Mucosa of rectum (tissue), 2 donors: ENCODE results near the gene MCUR1.
A peak's percentile ranks its signal among the peaks of the same experiment; 100 is the strongest.
"Not testable (repeated sequence)": the region's sequence is repeated elsewhere in the genome, so short reads cannot be mapped to it uniquely, and the experiment has no call there.

Experiments
- H3K27ac ChIP-seq, 2 donors: one replicate each; pipeline ENCODE4 v1.7.0; 2013; ENCODE audit warnings: inconsistent platforms in 2 of 2, low read depth in 2 of 2, low read length in 2 of 2
- H3K27me3 ChIP-seq, 2 donors: one replicate each; pipeline ENCODE4 v1.7.0; 2013; ENCODE audit warnings: low read length in 2 of 2; ENCODE audit not compliant: control insufficient read depth in 2 of 2, insufficient read depth in 2 of 2
- H3K36me3 ChIP-seq, 2 donors: one replicate each; pipeline ENCODE4 v1.7.0; 2013; ENCODE audit warnings: low read length in 2 of 2; ENCODE audit not compliant: control insufficient read depth in 2 of 2, insufficient read depth in 2 of 2
- H3K4me1 ChIP-seq, 2 donors: one replicate each; pipeline ENCODE4 v1.7.0; 2013; ENCODE audit warnings: low read length in 2 of 2, mild to moderate bottlenecking in 1 of 2; ENCODE audit not compliant: control insufficient read depth in 2 of 2, insufficient read depth in 2 of 2
- H3K4me3 ChIP-seq, 2 donors: one replicate each; pipeline ENCODE4 v1.7.0; 2013; ENCODE audit warnings: low read length in 2 of 2
- H3K9ac ChIP-seq, 2 donors: one replicate each; pipeline ENCODE4 v1.7.0; 2013; ENCODE audit warnings: low read length in 2 of 2, low read depth in 1 of 2, mild to moderate bottlenecking in 1 of 2
- H3K9me3 ChIP-seq, 2 donors: one replicate each; pipeline ENCODE4 v1.7.0; 2013; ENCODE audit warnings: low read length in 2 of 2; ENCODE audit not compliant: control insufficient read depth in 2 of 2
- donor health status: healthy.
- donor health status: Normal muscosa, but diverticular disease.

The MCUR1 gene

GRCh38 chr6:13814176-13814937 is at the start of gene MCUR1:
Gene MCUR1, minus strand, starts transcription at chr6:13814557. Its CDS starts 128 bp downstream, at chr6:13814429.
- Histone ChIP-seq H3K27ac (peak within 1 kb of the TSS; percentile 95 to 97), H3K4me1 (peaks cover 30 to 35% of the 10 kb centered on the region in 2 donors), H3K9ac (peak within 1 kb of the TSS; percentile 77 to 81), H3K9me3 (no peaks in the 10 kb centered on the region), H3K4me3 (peak within 1 kb of the TSS; percentile 78 to 86), H3K27me3 (no peaks in the 10 kb centered on the region), H3K36me3 (no peaks in the 10 kb centered on the region)

- Histone ChIP-seq H3K9me3 (no peaks in the 10 kb centered on the region), H3K9ac (no peak overlapping the region), H3K27me3 (peaks cover 0 to 7% of the 10 kb centered on the region in 2 donors), H3K4me3 (no peak overlapping the region), H3K36me3 (no peaks in the 10 kb centered on the region), H3K27ac (no peak overlapping the region), H3K4me1 (no peaks in the 10 kb centered on the region)
These were observed 49.4 kb upstream of the MCUR1 start for GRCh38 chr6:13863699-13864155.

DNA sequence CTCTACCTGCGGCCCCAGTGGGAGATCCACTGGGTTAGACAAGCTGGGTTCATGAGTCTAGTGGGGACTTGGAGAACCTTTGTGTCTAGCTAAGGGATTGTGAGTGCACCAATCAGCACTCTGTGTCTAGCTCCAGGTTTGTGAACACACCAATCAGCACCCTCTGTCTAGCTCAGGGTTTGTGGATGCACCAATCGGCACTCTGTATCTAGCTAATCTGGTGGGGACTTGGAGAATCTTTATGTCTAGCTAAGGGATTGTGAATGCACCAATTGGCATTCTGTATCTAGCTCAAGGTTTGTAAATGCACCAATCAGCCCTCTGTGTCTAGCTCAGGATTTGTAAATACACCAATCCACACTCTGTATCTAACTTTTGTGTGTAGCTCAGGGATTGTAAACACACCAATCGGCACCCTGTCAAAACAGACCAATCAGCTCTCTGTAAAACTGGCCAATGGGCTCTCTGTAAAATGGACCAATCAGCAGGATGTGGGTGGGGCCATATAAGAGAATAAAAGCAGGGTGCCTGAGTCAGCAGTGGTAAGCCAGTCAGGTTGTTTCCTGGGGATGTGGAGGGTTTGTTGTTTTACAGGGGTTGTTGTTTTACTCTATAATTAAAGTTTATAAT is 46.3 kb upstream of the MCUR1 start:
- not testable (repeated sequence) for H3K4me3 ChIP-seq, H3K36me3 ChIP-seq, H3K9ac ChIP-seq, H3K27ac ChIP-seq, H3K4me1 ChIP-seq, H3K27me3 ChIP-seq, H3K9me3 ChIP-seq

GRCh38 chr6:13859871-13860555 is 45.7 kb upstream of the MCUR1 start:
- no peaks in the 10 kb centered on the region for H3K4me1 ChIP-seq
- H3K4me3 ChIP-seq = no peak overlapping the region
- no peak overlapping the region for H3K27ac ChIP-seq
- no peaks in the 10 kb centered on the region for H3K9me3 ChIP-seq
- peaks cover 3 to 9% of the 10 kb centered on the region in 2 donors for H3K27me3 ChIP-seq
- no peaks in the 10 kb centered on the region for H3K36me3 ChIP-seq
- H3K9ac ChIP-seq = no peak overlapping the region

GRCh38 chr6:13854716-13855250 is 40.4 kb upstream of the MCUR1 start:
- Histone ChIP-seq H3K4me3 (no peak overlapping the region), H3K9ac (no peak overlapping the region), H3K4me1 (no peaks in the 10 kb centered on the region), H3K9me3 (no peaks in the 10 kb centered on the region), H3K27me3 (peaks cover 3 to 7% of the 10 kb centered on the region in 2 donors), H3K36me3 (no peaks in the 10 kb centered on the region), H3K27ac (no peak overlapping the region)

DNA sequence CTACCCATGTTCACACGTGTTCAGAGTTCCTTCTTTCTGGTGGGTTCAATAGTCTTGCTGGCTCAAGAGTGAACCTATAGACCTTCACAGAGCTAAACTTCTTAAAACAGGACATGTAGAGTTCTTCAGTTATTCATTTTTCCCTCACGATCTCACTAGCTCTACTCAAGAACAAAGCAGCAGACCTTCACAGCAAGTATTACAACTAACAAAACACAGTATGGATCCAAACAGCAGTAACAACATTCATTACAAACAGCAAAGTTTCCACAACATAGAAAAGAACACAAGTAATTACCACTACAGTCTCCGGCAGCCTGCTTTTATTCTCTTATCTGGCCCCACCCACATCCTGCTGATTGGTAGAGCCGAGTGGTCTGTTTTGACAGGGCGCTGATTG is 39.5 kb upstream of the MCUR1 start:
- Histone ChIP-seq H3K4me3 (no peak overlapping the region), H3K27me3 (peaks cover 3% of the 10 kb centered on the region in 2 donors), H3K36me3 (no peaks in the 10 kb centered on the region), H3K4me1 (no peaks in the 10 kb centered on the region), H3K9ac (no peak overlapping the region), H3K9me3 (no peaks in the 10 kb centered on the region), H3K27ac (no peak overlapping the region)

GRCh38 chr6:13851803-13852202 is 37.4 kb upstream of the MCUR1 start:
- no peak overlapping the region for H3K4me3 ChIP-seq
- no peaks in the 10 kb centered on the region for H3K9me3 ChIP-seq
- H3K27me3 ChIP-seq = no peaks in the 10 kb centered on the region
- H3K36me3 ChIP-seq = no peaks in the 10 kb centered on the region
- no peak overlapping the region for H3K27ac ChIP-seq
- no peaks in the 10 kb centered on the region for H3K4me1 ChIP-seq
- no peak overlapping the region for H3K9ac ChIP-seq

DNA sequence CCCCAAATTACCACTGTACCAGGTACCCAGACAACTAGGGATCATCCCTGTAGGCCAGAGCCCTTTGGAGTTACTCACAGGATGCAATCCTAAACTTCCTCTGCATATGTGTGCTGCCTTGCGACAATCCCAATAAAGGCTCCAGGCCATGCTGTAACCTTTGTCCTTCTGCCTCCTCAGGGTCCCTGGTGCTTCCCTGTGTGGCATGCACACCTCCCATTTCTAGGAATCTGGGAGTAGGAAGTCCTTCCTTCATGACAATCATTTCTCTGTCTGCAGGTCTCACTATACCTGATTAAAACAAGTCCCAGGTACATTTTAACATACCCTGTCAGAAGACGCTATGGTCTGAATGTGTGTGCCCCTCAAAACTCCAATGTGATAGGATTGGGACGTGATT is 37.0 kb upstream of the MCUR1 start:
- Histone ChIP-seq H3K27me3 (no peaks in the 10 kb centered on the region), H3K9me3 (no peaks in the 10 kb centered on the region), H3K4me1 (no peaks in the 10 kb centered on the region), H3K4me3 (no peak overlapping the region), H3K36me3 (no peaks in the 10 kb centered on the region), H3K9ac (no peak overlapping the region), H3K27ac (no peak overlapping the region)

DNA sequence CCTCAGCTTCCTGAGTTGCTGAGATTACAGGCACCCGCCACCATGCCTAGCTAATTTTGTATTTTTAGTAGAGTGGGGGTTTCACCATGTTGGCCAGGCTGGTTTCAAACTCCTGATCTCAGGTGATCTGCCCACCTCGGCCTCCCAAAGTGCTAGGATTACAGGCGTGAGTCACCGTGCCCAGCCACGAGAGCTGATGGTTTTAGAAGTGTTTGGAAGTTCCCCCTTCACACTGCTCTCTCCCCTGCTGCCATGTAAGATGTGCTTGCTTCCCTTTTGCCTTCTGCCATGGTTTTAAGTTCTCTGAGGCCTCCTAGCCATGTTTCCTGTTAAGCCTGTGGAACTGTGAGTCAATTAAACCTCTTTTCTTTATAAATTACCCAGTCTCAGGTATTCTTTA is 36.3 kb upstream of the MCUR1 start:
- H3K9ac ChIP-seq, H3K9me3 ChIP-seq, H3K27me3 ChIP-seq, H3K4me1 ChIP-seq, H3K27ac ChIP-seq, H3K36me3 ChIP-seq, H3K4me3 ChIP-seq: not testable (repeated sequence)
